ENCODE measurements around the gene NLRP1.

The NLRP1 gene

GRCh38 chr17:5511401-5512225, 72.7 kb downstream of the NLRP1 start:
- DNase-seq: no peak

GRCh38 chr17:5510771-5511170, 73.5 kb downstream of the NLRP1 start:
- DNase-seq: no peak

- no peak for DNase-seq
Measured at GRCh38 chr17:5509482-5509881, 74.8 kb downstream of the NLRP1 start.

- DNase-seq: peak in 1 of 2 experiments; percentile 73
Measured at GRCh38 chr17:5508810-5509209, 75.5 kb downstream of the NLRP1 start.

DNA sequence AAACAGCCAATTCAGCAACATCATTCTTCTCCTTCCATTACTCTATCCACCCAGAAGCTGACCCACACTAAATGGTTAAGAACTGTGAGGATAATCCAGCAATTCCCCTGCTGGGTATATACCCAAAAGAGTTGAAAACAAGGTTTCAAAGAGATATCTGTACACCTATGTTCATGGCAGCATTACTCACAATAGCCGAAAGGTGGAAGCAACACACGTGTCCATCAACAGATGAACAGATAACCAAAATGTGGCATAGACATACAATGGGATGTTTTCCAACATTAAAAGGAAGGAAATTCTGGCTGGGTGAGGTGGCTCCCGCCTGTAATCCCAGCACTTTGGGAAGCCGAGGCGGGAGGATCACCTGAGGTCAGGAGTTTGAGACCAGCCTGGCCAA, 78.0 kb downstream of the NLRP1 start:
- DNase-seq: no peak

GRCh38 chr17:5502552-5502951, 81.8 kb downstream of the NLRP1 start:
- DNase-seq: no peak

- DNase-seq: no peak
Measured at GRCh38 chr17:5501685-5502084, 82.6 kb downstream of the NLRP1 start.

DNA sequence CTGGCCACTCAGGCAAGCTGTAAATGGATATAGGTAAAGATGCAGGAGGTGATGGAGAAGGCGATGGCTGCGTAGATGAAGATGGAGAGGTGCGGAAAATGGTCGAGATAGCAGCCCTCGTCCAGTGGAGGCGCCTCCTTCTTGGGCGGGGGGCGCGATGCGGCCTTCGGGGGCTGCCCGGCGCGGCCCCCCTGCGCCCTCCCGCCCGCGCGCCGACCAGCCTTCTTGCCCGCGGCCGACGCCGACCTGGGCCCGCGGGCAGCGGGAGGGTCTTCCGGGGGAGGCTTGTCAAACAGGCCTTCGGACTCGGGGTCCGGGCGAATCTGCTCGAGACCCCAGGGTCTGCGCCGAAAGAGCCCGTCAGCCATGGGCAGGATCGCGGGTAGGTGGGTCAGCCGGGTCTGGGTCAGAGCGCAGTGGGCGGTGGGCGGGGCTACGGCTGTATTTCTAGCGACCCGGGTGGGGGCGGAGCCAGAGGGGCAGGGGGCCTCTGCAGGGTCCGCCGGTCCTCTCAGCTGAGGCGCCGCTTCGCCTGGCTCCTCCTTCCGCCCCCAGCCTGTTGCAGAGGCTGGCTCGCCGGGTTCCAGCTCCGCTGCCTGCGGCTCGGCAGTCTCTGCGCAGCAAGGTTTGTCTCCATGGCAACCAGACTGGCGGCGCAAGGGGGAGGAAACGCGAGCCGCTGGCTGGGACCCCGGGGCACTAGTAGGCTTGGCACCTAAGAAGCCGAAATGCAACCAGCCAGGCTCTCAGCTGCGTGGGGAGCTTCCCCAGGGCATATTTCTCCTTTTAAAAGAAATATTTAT, 83.5 kb downstream of the NLRP1 start:
- peak; percentile 84 to 95 for DNase-seq

DNA sequence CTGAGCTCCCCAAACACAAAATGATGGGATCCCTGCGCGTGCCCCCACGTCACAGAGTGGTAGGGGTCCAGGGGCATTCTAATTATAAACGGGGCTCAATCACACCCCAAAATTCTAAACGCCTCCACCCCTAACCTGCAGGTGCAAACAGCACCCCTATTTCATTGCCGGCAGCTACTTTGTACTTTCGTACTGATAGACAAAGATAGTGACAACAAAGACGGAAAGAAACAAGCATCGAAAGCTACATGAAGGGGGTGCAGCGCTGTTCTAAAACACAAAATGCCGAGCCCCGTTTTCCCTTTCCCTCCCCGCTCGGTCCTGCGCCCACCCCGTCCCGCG, 84.1 kb downstream of the NLRP1 start:
- no peak for DNase-seq

- peak in 1 of 2 experiments; percentile 42 for DNase-seq
Measured at GRCh38 chr17:5499476-5500231, 84.7 kb downstream of the NLRP1 start.

GRCh38 chr17:5492970-5493369, 91.3 kb downstream of the NLRP1 start:
- no peak for DNase-seq

GRCh38 chr17:5488752-5489151, 95.6 kb downstream of the NLRP1 start:
- no peak for DNase-seq

- DNase-seq: peak; percentile 97 to 98
Measured at GRCh38 chr17:5486206-5487124, 97.8 kb downstream of the NLRP1 start, which contains the start of gene MIS12. Gene MIS12 (plus strand): TSS chr17:5486566. CDS start chr17:5488863, 2,297 bp downstream.

DNA sequence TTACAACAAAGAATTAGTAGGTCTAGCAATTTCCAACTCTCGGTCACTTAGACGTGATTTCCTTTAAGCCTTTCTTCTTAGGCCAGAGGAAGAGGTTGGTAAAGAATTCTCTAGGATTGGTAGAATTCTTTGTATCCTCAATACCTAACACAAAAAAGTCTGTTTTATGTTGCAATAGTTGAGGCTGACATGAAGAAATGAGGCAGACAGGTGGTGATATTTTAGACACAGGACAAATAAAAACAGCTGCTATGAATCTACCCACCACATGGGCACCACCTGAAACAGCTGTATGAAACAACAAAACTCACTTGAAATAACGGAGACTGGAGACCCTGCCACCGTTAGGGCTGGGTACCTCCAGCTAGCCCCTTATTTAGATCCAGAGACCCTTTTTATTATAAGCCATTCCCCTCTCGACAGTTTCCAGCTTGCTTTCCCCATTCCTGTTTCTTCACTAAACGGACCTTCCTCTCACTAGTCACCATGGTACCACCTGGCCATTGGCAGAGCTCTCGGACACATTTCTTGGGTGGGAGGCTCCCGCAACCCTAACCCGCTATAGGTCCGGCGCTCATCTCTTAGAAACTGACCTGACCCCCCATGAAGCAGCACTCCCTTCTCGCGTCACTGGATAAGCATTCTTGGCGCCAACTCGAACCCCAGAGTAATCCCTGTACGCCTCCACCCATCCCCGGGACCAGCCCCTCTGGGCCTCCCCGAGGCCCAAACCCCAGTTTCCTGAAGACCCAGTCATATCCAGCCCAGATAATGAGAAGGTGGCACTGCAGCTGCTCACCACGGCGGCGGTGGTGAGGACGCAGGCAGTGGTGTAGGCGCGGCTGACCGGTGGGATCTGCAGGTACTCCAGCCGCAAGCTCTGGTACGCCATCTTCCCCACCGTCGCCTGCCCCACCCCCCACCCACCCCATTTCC, 98.8 kb downstream of the NLRP1 start, which contains the start of gene DERL2:
DERL2 (minus strand) TSS at position 909 of the 936 bp plus-strand sequence; CDS start at position 892, 17 bp downstream.
- DNase-seq: peak in 1 of 2 experiments; percentile 38

DNA sequence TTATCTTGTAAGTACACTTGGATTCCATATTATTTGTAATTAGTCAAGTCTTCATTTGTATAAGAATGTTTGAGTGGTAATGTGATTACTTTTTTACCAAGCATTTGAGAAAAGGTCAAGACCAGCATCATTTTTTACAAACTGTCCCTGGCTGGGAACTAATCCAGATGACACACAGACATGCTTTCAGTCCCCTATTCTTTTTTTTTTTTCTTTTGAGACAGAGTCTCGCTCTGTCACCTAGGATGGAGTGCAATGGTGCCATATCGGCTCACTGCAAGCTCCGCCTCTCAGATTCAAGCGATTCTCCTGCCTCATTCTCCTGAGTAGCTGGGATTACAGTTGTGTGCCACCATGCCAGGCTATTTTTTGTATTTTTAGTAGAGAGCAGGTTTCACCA, 102.9 kb downstream of the NLRP1 start:
- no peak for DNase-seq

- no peak for DNase-seq
Measured at GRCh38 chr17:5480962-5481361, 103.3 kb downstream of the NLRP1 start.

- DNase-seq: no peak
Measured at GRCh38 chr17:5478992-5479391, 105.3 kb downstream of the NLRP1 start.

- DNase-seq: no peak
Measured at GRCh38 chr17:5473906-5474305, 110.4 kb downstream of the NLRP1 start.

DNA sequence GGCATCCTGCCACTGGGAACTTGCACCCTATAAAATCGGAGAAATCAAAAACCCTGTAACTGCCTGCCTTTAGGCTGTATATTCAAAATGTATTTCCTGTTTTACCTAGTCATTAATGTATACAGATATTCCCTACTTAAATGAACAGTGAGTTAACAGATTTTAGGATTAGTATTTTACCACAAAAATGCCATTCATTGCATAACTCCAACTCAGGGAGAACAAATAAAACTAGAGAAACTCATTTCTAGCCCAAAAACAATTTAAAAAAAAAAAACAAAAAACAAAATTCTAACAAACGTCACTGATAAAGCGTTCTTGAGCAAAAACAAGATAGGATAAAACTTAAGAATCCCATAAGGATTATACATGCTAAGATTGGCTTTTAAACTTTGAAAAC, 111.8 kb downstream of the NLRP1 start:
- DNase-seq: no peak

DNA sequence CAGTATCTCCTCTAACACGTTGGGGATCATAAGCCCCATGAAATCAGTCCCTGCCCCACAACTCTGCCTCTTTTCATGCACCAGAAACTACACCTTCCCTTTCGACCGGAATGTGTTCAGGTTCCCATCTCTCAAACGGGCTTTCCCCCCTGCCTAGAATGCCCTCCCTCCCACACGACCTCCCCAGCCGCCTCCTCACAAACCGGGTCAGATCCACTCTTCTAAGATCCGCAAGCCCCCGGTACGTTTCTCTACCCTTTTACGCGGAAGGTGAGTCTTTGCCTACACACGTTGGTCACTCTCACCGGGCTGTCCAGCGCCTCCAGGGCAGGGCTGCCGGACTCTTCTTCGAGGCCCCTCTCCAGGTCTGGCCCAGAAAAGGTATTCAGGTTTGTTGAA, 116.2 kb downstream of the NLRP1 start:
- no peak for DNase-seq

DNA sequence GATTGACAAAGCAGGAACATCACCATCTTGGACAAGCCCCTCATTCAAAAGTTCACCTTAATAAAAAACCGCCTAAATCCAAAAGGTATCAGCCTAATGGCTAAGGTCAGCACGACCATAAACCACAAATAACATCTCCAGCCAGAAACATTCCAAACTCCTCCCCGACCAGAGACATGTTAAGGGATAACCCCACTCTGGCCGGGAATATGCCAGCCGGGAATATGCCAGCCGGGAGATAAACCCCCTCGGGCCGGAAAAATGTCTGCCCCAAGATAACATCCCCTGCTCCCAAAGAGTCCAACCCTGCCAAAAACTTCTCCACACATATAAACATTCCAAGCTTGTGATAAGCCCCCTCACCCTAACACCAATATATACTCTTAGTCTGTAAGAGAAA, 116.9 kb downstream of the NLRP1 start:
- no peak for DNase-seq
